ENCODE data around the gene MCM5. TPM values are rescaled to one million over a fixed set of nuclear protein-coding genes. Genes with fewer than 3 reads are reported as not detected.
A peak's percentile ranks its signal among the peaks of the same experiment; 100 is the strongest.

The MCM5 gene
- total RNA-seq, 2 donors from 2014 or later, result 7.9 to 9.3 TPM

DNA sequence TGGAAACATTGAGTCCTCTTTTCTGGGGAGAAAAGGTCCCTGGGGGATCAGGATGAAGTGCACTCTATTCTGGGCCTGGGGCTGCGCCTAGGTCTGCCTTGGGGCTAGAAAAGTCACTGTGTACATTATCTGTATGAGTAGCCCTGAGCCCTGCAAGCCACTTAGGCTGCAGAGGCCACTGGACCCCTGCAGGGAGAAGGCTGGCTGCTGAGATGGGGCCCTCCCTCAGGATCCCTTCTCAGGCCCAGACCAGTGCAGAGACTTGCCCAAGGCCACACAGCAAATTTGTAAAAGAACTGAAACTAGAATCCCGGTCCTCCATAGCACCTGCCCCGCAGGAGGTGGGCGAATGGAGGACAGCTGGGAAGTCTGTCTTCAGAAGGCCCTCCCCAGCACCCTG is 45.9 kb upstream of the MCM5 start:
- DNase-seq (no peak), ATAC-seq (no peak)
- Histone ChIP-seq H3K9me3 (no peaks in the 10 kb centered on the region), H3K27ac (peak overlapping the region in 1 of 4 donors; percentile 55), H3K36me3 (replicated peaks in 1 of 2; ENCODE audit: insufficient read depth in 1 of 2, low read depth in 2 of 2) (no peaks in the 10 kb centered on the region), H3K4me3 (no peak overlapping the region), H3K27me3 (no peaks in the 10 kb centered on the region), H3K4me1 (peaks cover 26% of the 10 kb centered on the region)
- no peak for TF ChIP-seq POLR2A (IDR thresholded peaks at IDR 0.05)
- TF ChIP-seq, protein P1, sequence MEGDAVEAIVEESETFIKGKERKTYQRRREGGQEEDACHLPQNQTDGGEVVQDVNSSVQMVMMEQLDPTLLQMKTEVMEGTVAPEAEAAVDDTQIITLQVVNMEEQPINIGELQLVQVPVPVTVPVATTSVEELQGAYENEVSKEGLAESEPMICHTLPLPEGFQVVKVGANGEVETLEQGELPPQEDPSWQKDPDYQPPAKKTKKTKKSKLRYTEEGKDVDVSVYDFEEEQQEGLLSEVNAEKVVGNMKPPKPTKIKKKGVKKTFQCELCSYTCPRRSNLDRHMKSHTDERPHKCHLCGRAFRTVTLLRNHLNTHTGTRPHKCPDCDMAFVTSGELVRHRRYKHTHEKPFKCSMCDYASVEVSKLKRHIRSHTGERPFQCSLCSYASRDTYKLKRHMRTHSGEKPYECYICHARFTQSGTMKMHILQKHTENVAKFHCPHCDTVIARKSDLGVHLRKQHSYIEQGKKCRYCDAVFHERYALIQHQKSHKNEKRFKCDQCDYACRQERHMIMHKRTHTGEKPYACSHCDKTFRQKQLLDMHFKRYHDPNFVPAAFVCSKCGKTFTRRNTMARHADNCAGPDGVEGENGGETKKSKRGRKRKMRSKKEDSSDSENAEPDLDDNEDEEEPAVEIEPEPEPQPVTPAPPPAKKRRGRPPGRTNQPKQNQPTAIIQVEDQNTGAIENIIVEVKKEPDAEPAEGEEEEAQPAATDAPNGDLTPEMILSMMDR (IDR thresholded peaks at IDR 0.05), result no peak
- 65 to 90% methylated on average over 2 to 4 of the region's 4 CpGs for WGBS, 2 donors
- intact Hi-C loops (cut with DNase I), result loop anchor here (5.0 kb wide), 1 partner anchor 228 kb away; no protein-coding TSS in a partner anchor

DNA sequence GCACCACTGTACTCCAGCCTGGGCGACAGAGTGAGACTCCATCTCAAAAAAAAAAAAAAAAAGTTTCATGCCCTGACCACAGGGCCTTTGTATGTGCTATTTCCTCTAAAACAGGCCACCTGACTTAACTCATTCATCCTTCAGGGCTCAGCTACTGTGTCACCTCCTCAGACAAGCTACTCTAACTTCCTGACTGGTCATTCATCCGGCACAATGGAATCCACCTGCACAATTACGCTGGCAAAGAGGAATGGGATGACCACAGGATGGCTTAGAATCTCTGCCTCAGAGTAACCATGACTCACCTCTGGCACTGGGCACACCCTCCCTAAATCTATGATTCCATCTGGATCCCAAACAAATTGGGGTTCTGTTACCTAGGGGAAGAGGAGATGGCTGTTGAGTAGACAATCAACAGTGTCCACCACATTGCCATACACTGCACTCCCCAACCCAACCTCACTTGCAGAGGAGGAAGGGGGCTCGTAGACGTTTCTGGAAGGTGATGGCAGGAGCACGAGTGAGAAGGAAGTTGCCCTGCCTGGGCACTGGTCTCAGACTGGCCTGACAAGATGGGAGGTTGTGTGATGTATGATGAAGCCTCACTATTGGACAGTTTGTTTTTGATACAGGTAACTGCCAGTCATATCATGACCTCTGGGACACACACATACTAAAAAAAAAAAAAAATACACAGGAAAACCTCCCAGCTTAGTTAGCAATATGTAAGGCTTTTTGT is 41.9 kb upstream of the MCM5 start:
- WGBS, 2 donors, result 66 to 68% methylated on average over 6 of the region's 6 CpGs
- H3K27ac ChIP-seq, result no peak overlapping the region
- H3K27me3 ChIP-seq, result no peaks in the 10 kb centered on the region
- H3K36me3 ChIP-seq (replicated peaks in 1 of 2; ENCODE audit: insufficient read depth in 1 of 2, low read depth in 2 of 2), result no peaks in the 10 kb centered on the region
- no peak for ATAC-seq
- no peak for DNase-seq
- no peaks in the 10 kb centered on the region for H3K4me1 ChIP-seq
- no peaks in the 10 kb centered on the region for H3K9me3 ChIP-seq
- TF ChIP-seq POLR2A (IDR thresholded peaks at IDR 0.05), result no peak
- TF ChIP-seq, protein P1 (IDR thresholded peaks at IDR 0.05), result no peak
- intact Hi-C loops (cut with DNase I), result no loop called here
- H3K4me3 ChIP-seq, result no peak overlapping the region

DNA sequence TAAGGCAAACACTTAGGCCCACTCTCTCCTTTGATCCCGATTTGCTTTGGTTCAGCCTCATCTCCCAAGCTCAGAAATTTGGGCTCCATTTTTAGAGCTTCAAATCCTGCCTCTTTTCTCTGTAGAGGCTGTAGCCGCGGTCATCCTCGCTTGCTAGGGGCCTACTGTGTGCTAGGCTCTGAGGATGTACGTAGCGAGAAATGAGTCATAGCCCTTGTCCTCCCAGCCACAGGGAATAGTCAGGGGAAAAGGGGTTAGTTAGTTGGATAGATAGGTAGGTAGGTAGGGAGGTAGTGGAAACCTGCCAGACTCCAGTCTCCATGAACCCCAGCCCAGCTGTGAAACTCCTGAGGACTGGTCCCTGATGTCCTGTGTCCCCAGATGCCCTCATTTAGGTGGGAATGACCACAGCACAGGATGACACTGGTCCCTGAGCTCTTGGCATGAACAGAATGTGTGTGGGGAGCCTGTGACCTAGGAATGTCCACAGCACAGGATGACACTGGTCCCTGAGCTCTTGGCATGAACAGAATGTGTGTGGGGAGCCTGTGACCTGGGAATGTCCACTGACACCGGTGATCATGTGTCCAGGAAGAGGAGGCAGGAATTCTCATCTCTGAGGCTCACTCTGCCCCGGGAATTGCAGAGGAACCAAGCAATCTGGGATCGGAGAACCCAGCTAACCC is 40.4 kb upstream of the MCM5 start:
- TF ChIP-seq POLR2A (IDR thresholded peaks at IDR 0.05), result no peak
- TF ChIP-seq, protein P1 (IDR thresholded peaks at IDR 0.05), result no peak
- Histone ChIP-seq H3K9me3 (no peaks in the 10 kb centered on the region), H3K27me3 (no peaks in the 10 kb centered on the region), H3K27ac (no peak overlapping the region), H3K4me1 (no peaks in the 10 kb centered on the region), H3K36me3 (replicated peaks in 1 of 2; ENCODE audit: insufficient read depth in 1 of 2, low read depth in 2 of 2) (no peaks in the 10 kb centered on the region), H3K4me3 (no peak overlapping the region)
- DNase-seq (no peak), ATAC-seq (no peak)
- intact Hi-C loops (cut with DNase I), result no loop called here
- WGBS, 2 donors, result 79 to 80% methylated on average over 9 of the region's 9 CpGs

DNA sequence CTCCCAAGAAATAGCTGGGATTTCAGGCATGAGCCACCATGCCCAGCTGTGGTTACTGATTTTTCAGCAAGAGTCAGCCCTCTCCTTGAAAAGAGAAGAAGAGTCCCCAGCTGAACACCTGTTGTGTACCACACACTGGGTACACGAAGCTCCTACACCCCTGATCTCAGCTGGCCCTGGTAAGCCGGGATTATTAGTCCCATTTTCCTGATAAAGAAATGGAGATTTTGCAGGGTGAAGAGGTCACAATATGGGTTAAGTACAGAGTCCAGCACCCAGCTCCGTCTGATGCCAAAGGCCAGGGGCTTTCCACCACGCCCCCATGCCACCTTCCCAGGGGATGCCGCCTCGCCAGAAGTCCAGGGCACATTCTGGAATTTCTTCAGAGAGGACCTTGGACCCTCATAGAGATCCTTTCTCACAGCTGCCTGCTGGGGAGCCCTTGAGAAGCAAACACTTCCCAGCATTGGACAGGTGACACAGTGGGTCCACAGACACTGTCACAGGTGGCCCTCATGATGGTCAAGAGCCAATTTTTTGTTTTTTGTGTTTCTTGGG is 38.9 kb upstream of the MCM5 start:
- Histone ChIP-seq H3K36me3 (replicated peaks in 1 of 2; ENCODE audit: insufficient read depth in 1 of 2, low read depth in 2 of 2) (no peaks in the 10 kb centered on the region), H3K9me3 (no peaks in the 10 kb centered on the region), H3K27me3 (no peaks in the 10 kb centered on the region), H3K4me1 (no peaks in the 10 kb centered on the region), H3K4me3 (no peak overlapping the region), H3K27ac (no peak overlapping the region)
- DNase-seq (no peak), ATAC-seq (no peak)
- WGBS, 2 donors, result 35 to 48% methylated on average over 6 of the region's 6 CpGs
- TF ChIP-seq, protein P1 (IDR thresholded peaks at IDR 0.05), result no peak
- no peak for TF ChIP-seq POLR2A (IDR thresholded peaks at IDR 0.05)
- intact Hi-C loops (cut with DNase I), result no loop called here
